Trophoblast cell (in vitro differentiated cells and primary cell): ENCODE results near the gene TDP1.

Source experiments
- DNase-seq, 2 donors: peaks; one replicate each; pipeline ENCODE4 v3.0.0-alpha.2; 2016
- H2AFZ ChIP-seq: 2 replicates; pipeline ENCODE4 v1.6.1; 2013; ENCODE audit warnings: low read length, moderate library complexity, mild to moderate bottlenecking; ENCODE audit not compliant: insufficient read depth, poor library complexity
- H2AK5ac ChIP-seq: 2 replicates; pipeline ENCODE4 v1.6.1; 2013; ENCODE audit warnings: mild to moderate bottlenecking, low read length
- H2BK120ac ChIP-seq: 2 replicates; pipeline ENCODE4 v1.6.1; 2013; ENCODE audit warnings: low read length, mild to moderate bottlenecking, moderate library complexity; ENCODE audit not compliant: insufficient read depth, poor library complexity
- H2BK12ac ChIP-seq: 2 replicates; pipeline ENCODE4 v1.6.1; 2013; ENCODE audit warnings: mild to moderate bottlenecking, low read length, moderate library complexity
- H2BK5ac ChIP-seq: 2 replicates; pipeline ENCODE4 v1.6.1; 2013; ENCODE audit warnings: low read length, low read depth, moderate library complexity, mild to moderate bottlenecking; ENCODE audit not compliant: poor library complexity
- H3K14ac ChIP-seq: 2 replicates; pipeline ENCODE4 v1.6.1; 2013; ENCODE audit warnings: mild to moderate bottlenecking, low read length
- H3K18ac ChIP-seq: 2 replicates; pipeline ENCODE4 v1.6.1; 2013; ENCODE audit warnings: mild to moderate bottlenecking, low read length
- H3K23ac ChIP-seq: 2 replicates; pipeline ENCODE4 v1.6.1; 2013; ENCODE audit warnings: low read length
- H3K27ac ChIP-seq: 2 replicates; pipeline ENCODE4 v1.5.1; 2013; ENCODE audit warnings: low read depth, mild to moderate bottlenecking, inconsistent platforms, low read length, moderate library complexity
- H3K27me3 ChIP-seq: 2 replicates; pipeline ENCODE4 v1.6.1; 2013; ENCODE audit warnings: inconsistent platforms, mild to moderate bottlenecking, low read length, moderate library complexity; ENCODE audit not compliant: insufficient read depth
- H3K36me3 ChIP-seq, 2 experiments: 1 replicate in 1 of 2; 2 replicates in 1 of 2; pipeline ENCODE4 v1.6.1; 2013; ENCODE audit warnings: low read length in 2 of 2, mild to moderate bottlenecking in 2 of 2, moderate library complexity in 1 of 2; ENCODE audit not compliant: insufficient read depth in 2 of 2, control insufficient read depth in 1 of 2
- H3K4ac ChIP-seq: 2 replicates; pipeline ENCODE4 v1.6.1; 2013; ENCODE audit warnings: low read depth, mild to moderate bottlenecking, low read length, moderate library complexity
- H3K4me1 ChIP-seq, 2 experiments: 1 replicate in 1 of 2; 2 replicates in 1 of 2; pipeline ENCODE4 v1.6.1; 2013; ENCODE audit warnings: low read length in 2 of 2, mild to moderate bottlenecking in 2 of 2, moderate library complexity in 1 of 2; ENCODE audit not compliant: insufficient read depth in 2 of 2, control insufficient read depth in 1 of 2
- H3K4me2 ChIP-seq: 2 replicates; pipeline ENCODE4 v1.6.1; 2013; ENCODE audit warnings: inconsistent platforms, mild to moderate bottlenecking, low read length, moderate library complexity
- H3K4me3 ChIP-seq: 2 replicates; pipeline ENCODE4 v1.5.1; 2013; ENCODE audit warnings: mild to moderate bottlenecking, low read depth, low read length, inconsistent platforms
- H3K79me1 ChIP-seq: one replicate; pipeline ENCODE4 v1.6.1; 2013; ENCODE audit warnings: low read length
- H3K79me2 ChIP-seq: 2 replicates; pipeline ENCODE4 v1.6.1; 2013; ENCODE audit warnings: low read length, mild to moderate bottlenecking; ENCODE audit not compliant: control insufficient read depth, insufficient read depth, poor library complexity
- H3K9ac ChIP-seq: 2 replicates; pipeline ENCODE4 v1.6.1; 2013; ENCODE audit warnings: mild to moderate bottlenecking, low read length
- H3K9me3 ChIP-seq: 2 replicates; pipeline ENCODE4 v1.6.1; 2013; ENCODE audit warnings: low read depth, mild to moderate bottlenecking, control low read depth, inconsistent platforms, low read length; ENCODE audit not compliant: insufficient read depth
- H4K12ac ChIP-seq: 2 replicates; pipeline ENCODE4 v1.6.1; 2013; ENCODE audit warnings: low read depth, mild to moderate bottlenecking, low read length, moderate library complexity
- H4K8ac ChIP-seq: 2 replicates; pipeline ENCODE4 v1.6.1; 2013; ENCODE audit warnings: low read depth, mild to moderate bottlenecking, low read length, moderate library complexity
- H4K91ac ChIP-seq: one replicate; pipeline ENCODE4 v1.6.1; 2013; ENCODE audit warnings: low read depth, mild to moderate bottlenecking, low read length, moderate library complexity
- WGBS: extraction: QIAGEN DNeasy Blood & Tissue Kit; methylation state at CpG from one replicate; pipeline ENCODE4 v1.1.7; 2013; ENCODE audit warnings: missing lambda C conversion rate; ENCODE audit not compliant: insufficient read length, insufficient coverage; ENCODE audit errors: extremely low coverage; 5-methylcytosine and 5-hydroxymethylcytosine counted together

Gene TDP1

GRCh38 chr14:90061685-90062126 is 106.0 kb downstream of the TDP1 start, which contains the start of gene KCNK13:
Gene KCNK13 (plus strand): TSS chr14:90061994. CDS start chr14:90062206, 212 bp downstream.
- no peaks in the 10 kb centered on the region for H3K79me1 ChIP-seq
- H4K91ac ChIP-seq, result no peak within 1 kb of the TSS
- peak within 1 kb of the TSS; percentile 97 for H3K4me2 ChIP-seq
- H3K23ac ChIP-seq, result no peak within 1 kb of the TSS
- H3K4ac ChIP-seq, result no peak within 1 kb of the TSS
- DNase-seq, result peak; percentile 16 to 40
- H3K9me3 ChIP-seq, result no peaks in the 10 kb centered on the region
- peaks cover 23% of the 10 kb centered on the region for H3K27me3 ChIP-seq
- H2BK120ac ChIP-seq, result no peak within 1 kb of the TSS
- no peak within 1 kb of the TSS for H3K9ac ChIP-seq
- H3K4me3 ChIP-seq, result peak within 1 kb of the TSS; percentile 65
- no peaks in the 10 kb centered on the region for H3K79me2 ChIP-seq
- H2BK5ac ChIP-seq, result no peak within 1 kb of the TSS
- H3K18ac ChIP-seq, result no peak within 1 kb of the TSS
- no peak within 1 kb of the TSS for H4K8ac ChIP-seq
- H3K14ac ChIP-seq, result no peak within 1 kb of the TSS
- no CpG with 5 or more reads among the region's 52 CpGs for WGBS
- H2BK12ac ChIP-seq, result no peak within 1 kb of the TSS
- no peak within 1 kb of the TSS for H4K12ac ChIP-seq
- no peak within 1 kb of the TSS for H2AK5ac ChIP-seq
- no peak within 1 kb of the TSS for H3K27ac ChIP-seq
- H3K36me3 ChIP-seq, result no peaks in the 10 kb centered on the region
- peak within 1 kb of the TSS; percentile 24 for H2AFZ ChIP-seq
- H3K4me1 ChIP-seq, result peaks cover 10 to 20% of the 10 kb centered on the region in 2 experiments

- H3K4me3 ChIP-seq, result peak overlapping the region; percentile 37
- H3K18ac ChIP-seq, result no peak overlapping the region
- no peak overlapping the region for H2BK12ac ChIP-seq
- H3K4ac ChIP-seq, result no peak overlapping the region
- no peak overlapping the region for H4K12ac ChIP-seq
- H3K14ac ChIP-seq, result no peak overlapping the region
- H2AFZ ChIP-seq, result peak overlapping the region; percentile 19
- no peak overlapping the region for H4K91ac ChIP-seq
- peaks cover 10 to 20% of the 10 kb centered on the region in 2 experiments for H3K4me1 ChIP-seq
- H2AK5ac ChIP-seq, result no peak overlapping the region
- H4K8ac ChIP-seq, result no peak overlapping the region
- H2BK120ac ChIP-seq, result no peak overlapping the region
- no peaks in the 10 kb centered on the region for H3K9me3 ChIP-seq
- no peaks in the 10 kb centered on the region for H3K79me2 ChIP-seq
- WGBS, result no CpG with 5 or more reads among the region's 63 CpGs
- no peaks in the 10 kb centered on the region for H3K36me3 ChIP-seq
- no peak overlapping the region for H2BK5ac ChIP-seq
- H3K27me3 ChIP-seq, result peaks cover 23% of the 10 kb centered on the region
- no peak overlapping the region for H3K27ac ChIP-seq
- H3K9ac ChIP-seq, result no peak overlapping the region
- H3K23ac ChIP-seq, result no peak overlapping the region
- no peaks in the 10 kb centered on the region for H3K79me1 ChIP-seq
- H3K4me2 ChIP-seq, result peak overlapping the region; percentile 97
- DNase-seq, result peak in 1 of 2 donors; percentile 22
Observed at GRCh38 chr14:90062127-90062794, 106.5 kb downstream of the TDP1 start.

- no peaks in the 10 kb centered on the region for H3K9me3 ChIP-seq
- H4K8ac ChIP-seq, result no peak overlapping the region
- peaks cover 23% of the 10 kb centered on the region for H3K27me3 ChIP-seq
- peaks cover 10 to 20% of the 10 kb centered on the region in 2 experiments for H3K4me1 ChIP-seq
- no peak overlapping the region for H2BK5ac ChIP-seq
- no peak overlapping the region for H4K91ac ChIP-seq
- DNase-seq, result no peak
- H3K4ac ChIP-seq, result no peak overlapping the region
- H2AFZ ChIP-seq, result no peak overlapping the region
- no peak overlapping the region for H3K23ac ChIP-seq
- no peaks in the 10 kb centered on the region for H3K36me3 ChIP-seq
- no peaks in the 10 kb centered on the region for H3K79me2 ChIP-seq
- H3K14ac ChIP-seq, result no peak overlapping the region
- H3K18ac ChIP-seq, result no peak overlapping the region
- no peak overlapping the region for H3K4me3 ChIP-seq
- no CpG with 5 or more reads among the region's 11 CpGs for WGBS
- no peak overlapping the region for H3K27ac ChIP-seq
- peak overlapping the region; percentile 97 for H3K4me2 ChIP-seq
- H4K12ac ChIP-seq, result no peak overlapping the region
- H3K9ac ChIP-seq, result no peak overlapping the region
- no peak overlapping the region for H2BK12ac ChIP-seq
- H3K79me1 ChIP-seq, result no peaks in the 10 kb centered on the region
- H2BK120ac ChIP-seq, result no peak overlapping the region
- no peak overlapping the region for H2AK5ac ChIP-seq
Observed at GRCh38 chr14:90062822-90063539, 107.3 kb downstream of the TDP1 start.

GRCh38 chr14:90072350-90072749 is 116.6 kb downstream of the TDP1 start:
- no peak overlapping the region for H3K18ac ChIP-seq
- no peak overlapping the region for H3K9ac ChIP-seq
- no peak overlapping the region for H3K4me3 ChIP-seq
- H3K9me3 ChIP-seq, result no peaks in the 10 kb centered on the region
- no peak overlapping the region for H3K4ac ChIP-seq
- no peak overlapping the region for H4K8ac ChIP-seq
- H3K27me3 ChIP-seq, result no peaks in the 10 kb centered on the region
- H3K79me2 ChIP-seq, result no peaks in the 10 kb centered on the region
- no peak overlapping the region for H3K14ac ChIP-seq
- no peak overlapping the region for H3K4me2 ChIP-seq
- no peak overlapping the region for H3K23ac ChIP-seq
- H3K4me1 ChIP-seq, result no peaks in the 10 kb centered on the region
- H2AFZ ChIP-seq, result no peak overlapping the region
- no peak for DNase-seq
- H2BK12ac ChIP-seq, result no peak overlapping the region
- H3K36me3 ChIP-seq, result no peaks in the 10 kb centered on the region
- no CpG with 5 or more reads among the region's 6 CpGs for WGBS
- H4K91ac ChIP-seq, result no peak overlapping the region
- no peak overlapping the region for H2BK5ac ChIP-seq
- no peaks in the 10 kb centered on the region for H3K79me1 ChIP-seq
- H2BK120ac ChIP-seq, result no peak overlapping the region
- H4K12ac ChIP-seq, result no peak overlapping the region
- H2AK5ac ChIP-seq, result no peak overlapping the region
- no peak overlapping the region for H3K27ac ChIP-seq
